Tracheal epithelial cell (primary cell): ENCODE results near the gene TCP11. TPM values are rescaled to one million over a fixed set of nuclear protein-coding genes. Genes with fewer than 3 reads are reported as not detected.

ENCODE experiments used
- total RNA-seq: library from RNA; depleted of rRNA; stranded (reverse); fragments of >200 nt; gene quantifications from 2 replicates; pipeline ENCODE4 v1.2.1, GENCODE V29; 2014

TCP11 gene
- total RNA-seq: not detected in 2 replicates

GRCh38 chr6:35141007-35141655 lies at the start of gene TCP11:
TSS of gene TCP11 (minus strand) at chr6:35141339. CDS start at chr6:35140870, 469 bp downstream.

Other genes starting within 250 kb of the TCP11 start
- under 0.01 TPM in 1 of 2 replicates, not detected in the other for gene SCUBE3, start 72.6 kb upstream of the TCP11 start, total RNA-seq
- gene ZNF76, start 118.4 kb upstream of the TCP11 start, total RNA-seq: 5.5 and 6.7 TPM in 2 replicates
- gene DEF6, start 156.5 kb upstream of the TCP11 start, total RNA-seq: 21.0 and 42.8 TPM in 2 replicates
- 7.9 and 40.5 TPM in 2 replicates for gene PPARD, start 201.2 kb upstream of the TCP11 start, total RNA-seq